Measurements from ENCODE around the gene KLF11. TPM values are rescaled to one million over a fixed set of nuclear protein-coding genes. Genes with fewer than 3 reads are reported as not detected.
A peak's percentile ranks its signal among the peaks of the same experiment; 100 is the strongest.

The KLF11 gene
- 21.1 TPM for total RNA-seq (ENCODE audit: unreplicated experiment)
- long read RNA-seq = 0 reads

DNA sequence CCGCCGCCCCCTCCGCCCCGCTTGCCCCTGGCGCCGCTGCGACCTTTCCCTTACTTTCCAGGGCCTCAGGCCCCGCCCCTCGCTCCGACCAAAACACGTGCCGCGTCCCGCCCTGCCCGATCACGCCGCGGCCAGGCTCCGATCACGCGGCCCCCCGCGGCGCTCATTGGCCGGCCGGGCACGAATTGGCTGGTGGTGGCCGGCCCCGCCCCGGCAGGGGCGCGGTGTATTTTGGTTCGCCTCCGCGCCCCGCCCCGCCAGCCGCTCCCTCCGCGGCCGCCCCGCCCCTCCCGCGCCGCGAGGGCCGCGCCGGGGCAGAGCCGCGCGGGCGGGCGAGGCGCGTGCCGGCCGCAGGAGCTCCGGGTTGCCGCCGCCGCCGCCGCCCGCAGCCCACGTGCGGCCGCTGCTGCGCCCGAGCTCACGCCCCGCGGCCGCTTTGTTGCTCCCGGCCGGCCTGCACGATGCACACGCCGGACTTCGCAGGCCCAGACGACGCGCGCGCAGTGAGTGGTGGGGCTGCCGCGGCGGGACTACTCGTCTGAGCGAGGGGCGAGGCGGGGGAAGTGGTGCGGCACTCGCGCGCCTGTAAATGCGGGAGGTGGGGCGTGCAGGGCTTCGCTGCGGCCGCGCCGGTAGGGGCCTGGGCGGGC is at the start of gene KLF11:
TSS of gene KLF11 (plus strand) at position 295 of the 650 bp plus-strand sequence. CDS start at position 462, 167 bp downstream.
- no peaks in the 10 kb centered on the region for H3K36me3 Mint-ChIP-seq (ENCODE audit: unreplicated experiment)
- no peaks in the 10 kb centered on the region for H3K4me1 Mint-ChIP-seq (ENCODE audit: low read depth, unreplicated experiment)
- H3K4me3 Mint-ChIP-seq (ENCODE audit: unreplicated experiment) = peak within 1 kb of the TSS; percentile 90
- H3K27ac Mint-ChIP-seq (ENCODE audit: unreplicated experiment) = peak within 1 kb of the TSS; percentile 77
- H3K27me3 Mint-ChIP-seq (ENCODE audit: unreplicated experiment) = peaks cover 13% of the 10 kb centered on the region
- peaks cover 13% of the 10 kb centered on the region for H3K9me3 Mint-ChIP-seq (ENCODE audit: unreplicated experiment)
- TF ChIP-seq, protein P1, sequence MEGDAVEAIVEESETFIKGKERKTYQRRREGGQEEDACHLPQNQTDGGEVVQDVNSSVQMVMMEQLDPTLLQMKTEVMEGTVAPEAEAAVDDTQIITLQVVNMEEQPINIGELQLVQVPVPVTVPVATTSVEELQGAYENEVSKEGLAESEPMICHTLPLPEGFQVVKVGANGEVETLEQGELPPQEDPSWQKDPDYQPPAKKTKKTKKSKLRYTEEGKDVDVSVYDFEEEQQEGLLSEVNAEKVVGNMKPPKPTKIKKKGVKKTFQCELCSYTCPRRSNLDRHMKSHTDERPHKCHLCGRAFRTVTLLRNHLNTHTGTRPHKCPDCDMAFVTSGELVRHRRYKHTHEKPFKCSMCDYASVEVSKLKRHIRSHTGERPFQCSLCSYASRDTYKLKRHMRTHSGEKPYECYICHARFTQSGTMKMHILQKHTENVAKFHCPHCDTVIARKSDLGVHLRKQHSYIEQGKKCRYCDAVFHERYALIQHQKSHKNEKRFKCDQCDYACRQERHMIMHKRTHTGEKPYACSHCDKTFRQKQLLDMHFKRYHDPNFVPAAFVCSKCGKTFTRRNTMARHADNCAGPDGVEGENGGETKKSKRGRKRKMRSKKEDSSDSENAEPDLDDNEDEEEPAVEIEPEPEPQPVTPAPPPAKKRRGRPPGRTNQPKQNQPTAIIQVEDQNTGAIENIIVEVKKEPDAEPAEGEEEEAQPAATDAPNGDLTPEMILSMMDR (IDR thresholded peaks at IDR 0.05; ENCODE audit: partially characterized antibody, unreplicated experiment) = no peak
- DNase-seq = peak; percentile 93

DNA sequence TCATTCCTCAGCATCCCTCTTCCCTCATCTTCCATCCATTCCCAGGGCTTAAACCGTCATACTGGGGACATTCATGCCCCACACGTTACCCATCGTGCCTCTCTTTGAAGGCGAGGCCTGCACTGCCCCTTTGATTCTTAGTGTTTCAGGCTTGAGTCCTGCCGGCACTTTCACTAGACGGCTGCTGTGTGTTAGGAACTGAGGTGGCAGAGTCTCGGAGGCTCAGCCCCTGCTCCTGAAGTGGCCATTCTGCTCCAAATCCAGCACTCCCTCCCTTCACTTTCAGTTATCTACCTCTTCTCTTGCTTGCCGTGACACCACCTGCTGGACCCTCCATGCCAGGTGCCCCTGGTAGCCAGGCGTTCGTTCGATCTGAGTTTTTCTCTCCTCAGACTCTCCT is 48.9 kb upstream of the KLF11 start:
- H3K36me3 Mint-ChIP-seq (ENCODE audit: unreplicated experiment) = peaks cover 8% of the 10 kb centered on the region
- no peaks in the 10 kb centered on the region for H3K9me3 Mint-ChIP-seq (ENCODE audit: unreplicated experiment)
- TF ChIP-seq, protein P1 (IDR thresholded peaks at IDR 0.05; ENCODE audit: partially characterized antibody, unreplicated experiment) = no peak
- peaks cover 2% of the 10 kb centered on the region for H3K4me1 Mint-ChIP-seq (ENCODE audit: low read depth, unreplicated experiment)
- H3K27ac Mint-ChIP-seq (ENCODE audit: unreplicated experiment) = no peak overlapping the region
- DNase-seq = no peak
- no peaks in the 10 kb centered on the region for H3K27me3 Mint-ChIP-seq (ENCODE audit: unreplicated experiment)
- H3K4me3 Mint-ChIP-seq (ENCODE audit: unreplicated experiment) = no peak overlapping the region

DNA sequence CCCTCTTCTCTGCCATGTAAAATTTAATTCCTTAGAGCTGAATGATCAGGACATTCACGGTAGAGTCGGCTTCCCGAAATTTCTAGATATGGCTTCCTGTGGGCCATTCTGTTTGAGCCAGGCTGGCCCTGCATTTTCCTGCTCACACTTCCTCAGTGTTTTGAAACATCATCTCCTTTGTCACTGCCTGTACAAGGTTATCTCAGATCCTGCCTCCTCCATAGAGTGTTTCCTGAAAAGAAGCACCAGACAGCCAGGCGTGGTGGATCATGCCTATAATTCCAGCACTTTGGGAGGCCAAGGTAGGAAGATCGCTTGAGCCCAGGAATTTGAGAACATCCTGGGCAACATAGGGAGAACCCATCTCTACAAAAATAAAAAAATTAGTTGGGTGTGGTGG is 48.3 kb upstream of the KLF11 start:
- TF ChIP-seq, protein P1 (IDR thresholded peaks at IDR 0.05; ENCODE audit: partially characterized antibody, unreplicated experiment) = no peak
- Mint-ChIP-seq H3K27ac (ENCODE audit: unreplicated experiment) (no peak overlapping the region), H3K4me1 (ENCODE audit: low read depth, unreplicated experiment) (peaks cover 2% of the 10 kb centered on the region), H3K9me3 (ENCODE audit: unreplicated experiment) (no peaks in the 10 kb centered on the region), H3K4me3 (ENCODE audit: unreplicated experiment) (no peak overlapping the region), H3K27me3 (ENCODE audit: unreplicated experiment) (no peaks in the 10 kb centered on the region), H3K36me3 (ENCODE audit: unreplicated experiment) (peaks cover 8% of the 10 kb centered on the region)
- DNase-seq = no peak

DNA sequence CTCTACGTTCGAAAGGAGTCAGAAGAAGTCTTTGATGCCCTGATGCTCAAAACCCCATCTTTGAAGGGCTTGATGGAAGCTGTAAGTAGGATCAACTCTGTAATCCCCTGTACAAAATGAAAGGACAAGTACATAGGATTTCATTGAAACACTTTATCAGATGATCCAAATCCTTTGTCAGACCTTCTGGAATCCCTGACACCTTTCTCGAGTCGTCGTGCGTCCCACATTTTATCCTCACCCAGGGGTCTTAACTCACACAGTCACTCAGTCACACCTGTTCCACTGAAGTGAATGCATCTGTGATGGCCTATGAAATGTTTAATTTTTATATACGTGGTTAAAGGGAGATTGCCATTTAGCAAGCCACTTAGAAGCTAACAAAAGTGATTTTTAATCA is 47.0 kb upstream of the KLF11 start:
- H3K27ac Mint-ChIP-seq (ENCODE audit: unreplicated experiment) = no peak overlapping the region
- no peak overlapping the region for H3K4me3 Mint-ChIP-seq (ENCODE audit: unreplicated experiment)
- TF ChIP-seq, protein P1 (IDR thresholded peaks at IDR 0.05; ENCODE audit: partially characterized antibody, unreplicated experiment) = no peak
- H3K9me3 Mint-ChIP-seq (ENCODE audit: unreplicated experiment) = no peaks in the 10 kb centered on the region
- peaks cover 8% of the 10 kb centered on the region for H3K36me3 Mint-ChIP-seq (ENCODE audit: unreplicated experiment)
- peaks cover 2% of the 10 kb centered on the region for H3K4me1 Mint-ChIP-seq (ENCODE audit: low read depth, unreplicated experiment)
- DNase-seq = no peak
- H3K27me3 Mint-ChIP-seq (ENCODE audit: unreplicated experiment) = no peaks in the 10 kb centered on the region

DNA sequence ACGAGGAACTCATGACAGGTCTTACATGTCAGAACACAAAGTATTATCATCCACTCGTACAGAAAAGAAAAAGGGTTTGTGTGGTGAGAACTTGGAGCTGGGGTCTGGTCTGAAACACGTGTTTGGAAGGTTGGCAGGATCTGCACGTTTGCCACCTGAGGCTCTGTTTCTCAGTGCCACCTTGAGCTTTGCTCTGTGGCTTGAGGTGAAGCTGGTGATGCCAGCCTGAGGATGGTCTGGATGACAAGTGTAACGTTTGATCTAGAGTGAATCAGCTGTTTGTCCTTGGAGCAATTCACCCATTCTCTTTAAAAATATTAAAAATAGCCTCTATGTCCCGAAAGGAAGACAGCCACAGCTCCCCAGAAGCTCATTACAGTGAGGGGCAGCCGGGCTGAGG is 45.4 kb upstream of the KLF11 start:
- Mint-ChIP-seq H3K36me3 (ENCODE audit: unreplicated experiment) (peaks cover 8% of the 10 kb centered on the region), H3K4me1 (ENCODE audit: low read depth, unreplicated experiment) (peaks cover 2% of the 10 kb centered on the region), H3K4me3 (ENCODE audit: unreplicated experiment) (no peak overlapping the region), H3K27me3 (ENCODE audit: unreplicated experiment) (no peaks in the 10 kb centered on the region), H3K9me3 (ENCODE audit: unreplicated experiment) (no peaks in the 10 kb centered on the region), H3K27ac (ENCODE audit: unreplicated experiment) (no peak overlapping the region)
- TF ChIP-seq, protein P1 (IDR thresholded peaks at IDR 0.05; ENCODE audit: partially characterized antibody, unreplicated experiment) = no peak
- no peak for DNase-seq

Measured in glutamatergic neuron (in vitro differentiated cells).